Breast epithelium (tissue), 4 donors: ENCODE measurements around the gene DCANP1. TPM values are rescaled to one million over a fixed set of nuclear protein-coding genes. Genes with fewer than 3 reads are reported as not detected.
A peak's percentile ranks its signal among the peaks of the same experiment; 100 is the strongest.

ENCODE experiments used
- DNase-seq, 2 donors: peaks; one replicate each; pipeline ENCODE4 v3.0.0-alpha.2; 2019; ENCODE audit warnings: low spot score in 2 of 2
- H3K27ac ChIP-seq, 2 donors: fragments of 200-600 bp; sonication (generic) in 1 of 2; one replicate each; pipeline ENCODE4 v1.5.1; 2016 to 2019; ENCODE audit warnings: mild to moderate bottlenecking in 1 of 2
- H3K27me3 ChIP-seq, 2 donors: fragments of 200-600 bp; sonication (generic) in 1 of 2; one replicate each; pipeline versions ENCODE4 v1.5.1 to v1.6.0; 2017 to 2019; ENCODE audit warnings: control low read depth in 1 of 2, mild to moderate bottlenecking in 1 of 2
- H3K36me3 ChIP-seq: fragments of 200-600 bp; one replicate; pipeline ENCODE4 v1.5.1; 2019
- H3K4me1 ChIP-seq, 2 donors: fragments of 200-600 bp; sonication (generic); one replicate each; pipeline ENCODE4 v1.5.1; 2016 to 2019; ENCODE audit warnings: control low read depth in 1 of 2
- H3K4me3 ChIP-seq, 3 donors: fragments of 200-600 bp; sonication (generic); 1 replicate in 2 of 3; 2 replicates in 1 of 3; pipeline ENCODE4 v1.5.1; 2016 to 2019; ENCODE audit warnings: mild to moderate bottlenecking in 3 of 3, moderate library complexity in 2 of 3
- H3K9me3 ChIP-seq, 2 donors: fragments of 200-600 bp; sonication (generic) in 1 of 2; one replicate each; pipeline ENCODE4 v1.5.1; 2016 to 2019; ENCODE audit warnings: control low read depth in 1 of 2
- POLR2A ChIP-seq: fragments of 450-650 bp; IDR thresholded peaks from one replicate; pipeline ENCODE4 v1.6.1; 2016; ENCODE audit warnings: antibody characterized with exemption, mild to moderate bottlenecking, moderate library complexity
- POLR2AphosphoS5 ChIP-seq, 3 donors: sonication (generic); formaldehyde crosslinking; IDR thresholded peaks; one replicate each; pipeline ENCODE4 v1.6.1; 2017; ENCODE audit warnings: antibody characterized with exemption in 3 of 3
- intact Hi-C: fragments of 100-400 bp; cut with DNase I; formaldehyde crosslinking; loops from one replicate; pipeline ENCODE4 v1.15.1; 2023; ENCODE audit warnings: low total_unique reads
- total RNA-seq, 3 donors: library from RNA; depleted of rRNA; stranded (reverse); fragments of >200 nt; gene quantifications; one replicate each; pipeline ENCODE4 v1.1.0, GENCODE V29; 2016
- TF ChIP-seq, protein P1 (sequence below), 3 donors: fragments of 450-650 bp; IDR thresholded peaks; one replicate each; pipeline ENCODE4 v1.5.1; 2016 to 2017; ENCODE audit warnings: antibody characterized with exemption in 3 of 3, mild to moderate bottlenecking in 3 of 3, moderate library complexity in 3 of 3

Gene DCANP1
- total RNA-seq, 3 donors from 2014 or later = not detected

DNA sequence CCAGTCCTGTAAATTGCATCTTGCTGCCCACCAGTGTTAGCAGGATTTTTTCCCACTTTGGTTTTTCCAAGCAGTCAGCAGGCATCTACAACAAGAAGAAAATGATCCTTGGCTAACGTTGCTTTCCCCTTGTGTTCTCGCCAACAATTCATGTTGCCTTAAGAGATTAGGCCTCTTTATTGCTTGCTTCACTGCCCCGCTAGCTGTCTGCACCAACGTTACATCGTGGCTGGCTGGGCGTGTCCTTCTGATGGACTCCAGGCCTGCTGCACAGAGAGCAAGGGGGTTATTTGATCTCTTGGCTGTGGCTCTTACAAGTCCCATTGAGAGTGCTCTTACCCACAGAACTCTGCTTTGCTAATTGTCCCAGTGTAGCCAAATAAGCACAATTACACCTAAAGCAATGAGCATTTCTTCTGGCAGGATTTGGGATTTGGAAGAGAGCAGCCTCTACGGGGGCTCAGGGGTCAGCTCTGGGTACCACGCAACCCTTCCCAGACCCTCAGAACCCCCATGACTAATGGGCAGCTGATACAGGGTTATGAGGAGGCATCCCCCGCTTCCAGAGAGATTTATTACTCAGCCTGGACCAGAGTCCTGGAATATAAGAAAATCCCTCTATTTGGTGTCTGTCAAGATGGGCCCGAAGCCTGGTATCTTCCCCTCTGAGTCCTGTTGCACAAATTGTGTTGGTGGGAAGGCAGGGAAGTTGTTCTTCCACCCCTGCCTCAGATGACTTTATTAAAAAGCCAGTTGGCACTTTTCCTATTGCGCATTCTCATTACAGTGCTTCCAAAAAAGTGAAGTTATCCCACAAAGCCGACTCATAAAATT lies 17.6 kb downstream of the DCANP1 start:
- intact Hi-C loops = no loop called here
- Histone ChIP-seq H3K4me1 (no peaks in the 10 kb centered on the region), H3K27ac (peak overlapping the region in 1 of 2 donors; percentile 25), H3K36me3 (no peaks in the 10 kb centered on the region), H3K4me3 (peak overlapping the region in 1 of 3 donors; percentile 13), H3K27me3 (no peaks in the 10 kb centered on the region), H3K9me3 (peaks cover 4 to 6% of the 10 kb centered on the region in 2 donors)
- TF ChIP-seq POLR2A (no peak), POLR2AphosphoS5 (IDR thresholded peaks at IDR 0.05) (no peak)
- TF ChIP-seq, protein P1, sequence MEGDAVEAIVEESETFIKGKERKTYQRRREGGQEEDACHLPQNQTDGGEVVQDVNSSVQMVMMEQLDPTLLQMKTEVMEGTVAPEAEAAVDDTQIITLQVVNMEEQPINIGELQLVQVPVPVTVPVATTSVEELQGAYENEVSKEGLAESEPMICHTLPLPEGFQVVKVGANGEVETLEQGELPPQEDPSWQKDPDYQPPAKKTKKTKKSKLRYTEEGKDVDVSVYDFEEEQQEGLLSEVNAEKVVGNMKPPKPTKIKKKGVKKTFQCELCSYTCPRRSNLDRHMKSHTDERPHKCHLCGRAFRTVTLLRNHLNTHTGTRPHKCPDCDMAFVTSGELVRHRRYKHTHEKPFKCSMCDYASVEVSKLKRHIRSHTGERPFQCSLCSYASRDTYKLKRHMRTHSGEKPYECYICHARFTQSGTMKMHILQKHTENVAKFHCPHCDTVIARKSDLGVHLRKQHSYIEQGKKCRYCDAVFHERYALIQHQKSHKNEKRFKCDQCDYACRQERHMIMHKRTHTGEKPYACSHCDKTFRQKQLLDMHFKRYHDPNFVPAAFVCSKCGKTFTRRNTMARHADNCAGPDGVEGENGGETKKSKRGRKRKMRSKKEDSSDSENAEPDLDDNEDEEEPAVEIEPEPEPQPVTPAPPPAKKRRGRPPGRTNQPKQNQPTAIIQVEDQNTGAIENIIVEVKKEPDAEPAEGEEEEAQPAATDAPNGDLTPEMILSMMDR (IDR thresholded peaks at IDR 0.05) = no peak
- no peak for DNase-seq

DNA sequence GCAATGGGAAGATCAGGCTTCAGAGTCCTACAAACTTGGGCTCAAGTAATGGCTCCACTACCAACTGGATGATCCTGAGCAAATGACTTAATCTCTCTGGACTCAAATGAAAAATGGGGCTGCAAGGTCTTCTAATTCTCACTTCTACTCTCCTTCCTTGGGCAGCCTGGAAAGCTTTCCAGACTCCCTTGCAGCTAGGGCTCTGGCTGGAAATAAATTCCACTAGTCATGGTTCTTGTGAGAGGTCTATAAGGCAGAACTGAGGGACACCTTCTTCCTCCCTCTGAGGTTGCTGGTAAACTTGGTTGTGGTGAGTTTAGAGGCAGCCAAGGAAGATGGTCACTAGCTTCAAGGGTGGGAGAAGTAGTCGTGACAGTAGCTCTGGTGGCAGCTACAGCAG lies 18.6 kb downstream of the DCANP1 start:
- H3K9me3 ChIP-seq = peaks cover 4 to 6% of the 10 kb centered on the region in 2 donors
- H3K36me3 ChIP-seq = no peaks in the 10 kb centered on the region
- H3K27me3 ChIP-seq = no peaks in the 10 kb centered on the region
- TF ChIP-seq POLR2A = no peak
- TF ChIP-seq POLR2AphosphoS5 (IDR thresholded peaks at IDR 0.05) = no peak
- TF ChIP-seq, protein P1 (IDR thresholded peaks at IDR 0.05) = no peak
- intact Hi-C loops = no loop called here
- H3K4me3 ChIP-seq = no peak overlapping the region
- no peak overlapping the region for H3K27ac ChIP-seq
- DNase-seq = no peak
- H3K4me1 ChIP-seq = no peaks in the 10 kb centered on the region

GRCh38 chr5:135426102-135427082 lies 20.8 kb downstream of the DCANP1 start:
- Histone ChIP-seq H3K4me3 (no peak overlapping the region), H3K4me1 (no peaks in the 10 kb centered on the region), H3K36me3 (no peaks in the 10 kb centered on the region), H3K9me3 (peaks cover 4 to 6% of the 10 kb centered on the region in 2 donors), H3K27me3 (no peaks in the 10 kb centered on the region), H3K27ac (no peak overlapping the region)
- no peak for DNase-seq
- TF ChIP-seq POLR2A = no peak
- no peak for TF ChIP-seq POLR2AphosphoS5 (IDR thresholded peaks at IDR 0.05)
- TF ChIP-seq, protein P1 (IDR thresholded peaks at IDR 0.05) = peak in 2 of 3 donors; percentile 17 to 37
- intact Hi-C loops = no loop called here

DNA sequence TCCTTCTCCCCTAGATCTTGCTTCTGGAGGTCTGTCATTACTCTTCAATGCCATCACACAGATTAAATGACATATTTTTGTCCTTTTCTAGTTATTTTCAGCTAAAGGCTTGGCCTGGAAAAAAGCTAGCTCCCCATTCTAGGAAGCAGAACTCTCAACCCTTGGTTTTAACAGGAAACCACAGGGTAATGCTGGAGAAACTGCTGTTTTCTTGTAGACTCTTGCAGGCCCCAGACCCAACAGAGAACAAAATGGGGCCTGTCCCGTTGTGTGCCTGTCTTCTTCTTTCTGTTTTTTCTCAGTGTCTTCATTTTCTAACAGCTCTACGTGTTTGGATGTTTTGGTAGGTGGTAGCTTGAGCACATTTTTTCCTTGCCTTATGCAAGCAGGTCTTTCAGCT lies 21.5 kb downstream of the DCANP1 start:
- DNase-seq = no peak
- Histone ChIP-seq H3K36me3 (no peaks in the 10 kb centered on the region), H3K4me3 (no peak overlapping the region), H3K27me3 (no peaks in the 10 kb centered on the region), H3K4me1 (no peaks in the 10 kb centered on the region), H3K9me3 (peaks cover 4 to 6% of the 10 kb centered on the region in 2 donors), H3K27ac (no peak overlapping the region)
- TF ChIP-seq POLR2AphosphoS5 (IDR thresholded peaks at IDR 0.05) = no peak
- TF ChIP-seq, protein P1 (IDR thresholded peaks at IDR 0.05) = no peak
- no peak for TF ChIP-seq POLR2A
- intact Hi-C loops = no loop called here

- intact Hi-C loops = no loop called here
- Histone ChIP-seq H3K36me3 (no peaks in the 10 kb centered on the region), H3K4me3 (no peak overlapping the region), H3K9me3 (peaks cover 4 to 5% of the 10 kb centered on the region in 2 donors), H3K27me3 (no peaks in the 10 kb centered on the region), H3K4me1 (no peaks in the 10 kb centered on the region), H3K27ac (no peak overlapping the region)
- no peak for DNase-seq
- TF ChIP-seq, protein P1 (IDR thresholded peaks at IDR 0.05) = no peak
- no peak for TF ChIP-seq POLR2AphosphoS5 (IDR thresholded peaks at IDR 0.05)
- TF ChIP-seq POLR2A = no peak
These were observed 23.3 kb downstream of the DCANP1 start for GRCh38 chr5:135423846-135424168.
